Immature natural killer cell (primary cell): ENCODE data around the gene RELL1. TPM values are rescaled to one million over a fixed set of nuclear protein-coding genes. Genes with fewer than 3 reads are reported as not detected.
"Not testable (repeated sequence)": the region's sequence is repeated elsewhere in the genome, so short reads cannot be mapped to it uniquely, and the experiment has no call there.

Experiments
- DNase-seq, 3 donors: peaks; one replicate each; pipeline ENCODE4 v3.0.0; 2022; ENCODE audit warnings: mixed read lengths in 1 of 3
- H3K27ac Mint-ChIP-seq, 6 donors: one replicate each; pipeline ENCODE4 v1.8.0; 2020; ENCODE audit warnings: mixed read lengths in 6 of 6, mild to moderate bottlenecking in 5 of 6, inconsistent platforms in 4 of 6, moderate library complexity in 3 of 6
- H3K27me3 Mint-ChIP-seq, 3 donors: one replicate each; pipeline ENCODE4 v1.8.0; 2020 to 2021; ENCODE audit warnings: low read depth in 3 of 3, mild to moderate bottlenecking in 3 of 3, mixed read lengths in 3 of 3, moderate library complexity in 3 of 3, inconsistent platforms in 1 of 3
- H3K36me3 Mint-ChIP-seq, 3 donors: one replicate each; pipeline ENCODE4 v1.8.0; 2020; ENCODE audit warnings: mixed read lengths in 3 of 3, inconsistent platforms in 2 of 3, mild to moderate bottlenecking in 2 of 3
- H3K4me1 Mint-ChIP-seq, 2 donors: one replicate each; pipeline ENCODE4 v1.8.0; 2020; ENCODE audit warnings: inconsistent platforms in 2 of 2, mild to moderate bottlenecking in 2 of 2, mixed read lengths in 2 of 2, moderate library complexity in 1 of 2
- H3K4me3 Mint-ChIP-seq, 5 donors: one replicate each; pipeline ENCODE4 v1.8.0; 2020; ENCODE audit warnings: mild to moderate bottlenecking in 5 of 5, mixed read lengths in 5 of 5, inconsistent platforms in 3 of 5, moderate library complexity in 3 of 5
- H3K9me3 Mint-ChIP-seq, 6 donors: one replicate each; pipeline ENCODE4 v1.8.0; 2020; ENCODE audit warnings: mild to moderate bottlenecking in 6 of 6, mixed read lengths in 6 of 6, inconsistent platforms in 4 of 6, moderate library complexity in 3 of 6
- polyA plus RNA-seq, 3 donors: library from polyadenylated mRNA; unstranded; fragments of 300-500 nt; fragmentation: Illumina TruSeq; gene quantifications; one replicate each; pipeline ENCODE4 v1.2.3, GENCODE V29; 2021

RELL1 gene
- polyA plus RNA-seq, 3 donors from 2014 or later: 1.9 to 4.3 (median 3.5) TPM

DNA sequence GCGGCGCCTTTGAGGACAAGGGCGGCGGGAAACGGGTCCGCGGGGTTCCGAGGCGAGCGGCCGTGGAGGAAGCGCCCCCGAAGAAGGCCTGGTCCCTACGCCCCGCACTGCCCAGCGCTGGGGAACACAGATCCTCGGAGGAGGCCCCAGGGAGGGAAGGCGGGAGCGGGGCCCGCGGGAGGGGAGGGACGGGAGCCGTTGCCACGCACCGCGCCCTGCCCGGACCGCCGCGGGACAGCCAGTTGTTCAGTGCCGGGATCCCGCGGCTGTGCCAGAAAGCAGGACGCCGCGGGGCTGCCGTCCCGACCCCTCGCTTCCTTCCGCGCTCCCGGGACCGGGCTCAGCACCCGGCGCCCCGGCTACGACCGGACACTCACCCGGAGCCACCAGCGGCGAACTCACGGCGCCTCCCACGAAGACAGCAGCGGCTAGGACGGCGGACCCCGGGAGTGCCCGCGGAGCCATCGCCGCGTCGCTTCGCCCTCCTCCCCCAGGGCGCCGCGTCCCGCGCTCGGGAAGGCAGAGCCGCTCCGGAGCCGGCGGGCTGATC is 278 bp downstream of the RELL1 start:
- Mint-ChIP-seq H3K36me3 (no peaks in the 10 kb centered on the region), H3K4me3 (peak overlapping the region; percentile 92 to 99 (median 94)), H3K4me1 (peaks cover 38 to 40% of the 10 kb centered on the region in 2 donors), H3K9me3 (no peaks in the 10 kb centered on the region), H3K27me3 (peaks cover 1 to 16% (median 13%) of the 10 kb centered on the region in 3 donors), H3K27ac (peak overlapping the region; percentile 84 to 98 (median 96))
- DNase-seq: no peak

DNA sequence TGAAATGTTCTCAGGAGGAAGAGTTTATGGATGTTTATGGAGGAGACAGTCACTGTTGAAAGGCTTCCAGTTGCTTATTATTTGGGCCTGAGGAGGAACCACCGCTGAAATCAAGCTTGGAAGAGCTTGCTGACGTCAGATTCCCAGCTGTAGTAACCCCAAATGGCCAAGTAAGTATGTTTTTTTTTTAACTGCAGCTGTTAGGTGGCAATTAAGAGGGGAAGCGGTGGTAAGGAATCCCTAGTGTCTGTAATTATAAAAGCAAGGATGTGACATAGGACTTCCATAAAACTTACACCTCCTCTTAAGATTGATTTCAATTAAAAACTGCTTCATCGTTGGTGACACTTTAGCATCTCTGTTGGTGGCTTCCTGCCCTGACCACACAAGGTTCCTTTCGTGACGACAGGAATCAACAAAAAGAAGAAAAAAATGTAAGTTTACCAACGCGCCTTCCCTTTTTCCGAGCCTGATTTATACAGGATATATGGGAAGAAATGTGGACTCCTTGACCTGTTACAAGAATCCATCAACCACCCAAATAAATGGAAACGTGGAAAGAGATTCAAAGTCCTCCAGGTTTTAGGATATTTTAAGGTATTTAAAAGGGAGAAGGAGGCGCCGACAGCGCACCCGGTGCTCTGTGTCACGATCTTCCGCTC is 884 bp downstream of the RELL1 start:
- peaks cover 38 to 40% of the 10 kb centered on the region in 2 donors for H3K4me1 Mint-ChIP-seq
- no peaks in the 10 kb centered on the region for H3K36me3 Mint-ChIP-seq
- peak overlapping the region; percentile 92 to 94 (median 93) for H3K4me3 Mint-ChIP-seq
- H3K9me3 Mint-ChIP-seq: no peaks in the 10 kb centered on the region
- peaks cover 1 to 16% (median 13%) of the 10 kb centered on the region in 3 donors for H3K27me3 Mint-ChIP-seq
- DNase-seq: peak; percentile 71 to 78 (median 77)
- peak overlapping the region; percentile 84 to 98 (median 94) for H3K27ac Mint-ChIP-seq

GRCh38 chr4:37684154-37684553 is 2.0 kb downstream of the RELL1 start:
- no peaks in the 10 kb centered on the region for H3K36me3 Mint-ChIP-seq
- peaks cover 1 to 16% (median 13%) of the 10 kb centered on the region in 3 donors for H3K27me3 Mint-ChIP-seq
- H3K9me3 Mint-ChIP-seq: no peaks in the 10 kb centered on the region
- H3K4me3 Mint-ChIP-seq: peak overlapping the region; percentile 15 to 92 (median 47)
- H3K27ac Mint-ChIP-seq: peak overlapping the region; percentile 4 to 98 (median 90)
- peaks cover 38 to 40% of the 10 kb centered on the region in 2 donors for H3K4me1 Mint-ChIP-seq
- DNase-seq: no peak

DNA sequence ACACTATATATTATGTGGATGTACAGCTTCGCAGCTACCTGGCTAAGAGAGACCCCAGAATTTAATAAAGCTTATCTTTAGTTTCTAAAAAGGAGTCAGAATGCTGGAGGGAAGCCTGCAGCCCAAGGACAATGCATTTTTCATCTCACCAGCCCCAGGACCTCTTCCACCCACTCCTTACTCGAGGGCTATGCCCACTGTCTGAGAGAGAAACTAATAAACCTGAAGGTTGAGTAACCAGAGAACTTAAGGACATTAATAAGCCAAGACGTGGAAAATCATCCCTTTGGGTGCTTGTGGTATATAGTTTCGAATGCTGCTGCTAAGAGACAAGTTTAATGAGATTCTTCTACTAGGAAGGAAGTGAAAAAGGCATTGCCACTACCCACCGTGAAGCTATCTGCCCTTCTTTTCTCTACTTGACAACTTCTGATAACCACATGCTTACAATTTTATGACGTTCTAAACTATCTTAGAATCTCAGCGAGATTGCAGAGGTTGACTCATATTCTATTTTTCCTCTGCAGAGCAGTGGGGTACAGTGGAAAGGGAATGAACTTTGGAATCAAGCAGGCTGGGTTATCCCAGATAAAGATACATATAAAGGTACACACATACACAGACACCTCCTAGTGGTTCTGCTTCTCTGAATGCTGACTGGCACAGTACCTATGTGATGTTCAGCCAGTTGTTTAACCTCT is 3.3 kb downstream of the RELL1 start:
- peaks cover 38 to 40% of the 10 kb centered on the region in 2 donors for H3K4me1 Mint-ChIP-seq
- H3K27ac Mint-ChIP-seq: peak overlapping the region in 5 of 6 donors; percentile 39 to 76 (median 56)
- peak overlapping the region; percentile 46 to 71 (median 58) for H3K4me3 Mint-ChIP-seq
- DNase-seq: peak; percentile 20 to 39 (median 36)
- H3K9me3 Mint-ChIP-seq: no peaks in the 10 kb centered on the region
- peaks cover 1 to 15% (median 13%) of the 10 kb centered on the region in 3 donors for H3K27me3 Mint-ChIP-seq
- peaks cover 0 to 2% (median 0%) of the 10 kb centered on the region in 3 donors for H3K36me3 Mint-ChIP-seq

DNA sequence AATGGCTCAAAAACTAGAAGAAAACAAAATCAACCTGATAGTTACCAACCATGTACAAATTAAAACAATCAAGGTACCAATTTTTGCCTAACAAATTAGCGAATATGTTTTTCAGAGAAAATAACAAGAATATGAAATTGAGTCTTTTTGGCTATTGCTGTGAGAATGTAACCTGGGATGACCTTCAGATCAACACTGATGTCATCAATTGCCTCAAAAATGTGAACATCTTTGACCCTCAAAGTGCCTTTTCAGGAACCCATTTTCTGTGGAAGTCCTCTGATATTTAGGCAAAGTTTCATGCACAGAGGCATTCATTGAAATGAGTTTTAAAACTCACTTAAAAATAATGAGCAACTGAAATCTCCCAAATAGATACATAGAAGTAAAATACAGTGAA is 6.1 kb downstream of the RELL1 start:
- Mint-ChIP-seq H3K4me1 (peaks cover 42 to 54% of the 10 kb centered on the region in 2 donors), H3K4me3 (no peak overlapping the region), H3K27ac (no peak overlapping the region), H3K36me3 (peaks cover 0 to 2% (median 0%) of the 10 kb centered on the region in 3 donors), H3K9me3 (no peaks in the 10 kb centered on the region), H3K27me3 (peaks cover 0 to 3% (median 1%) of the 10 kb centered on the region in 3 donors)
- DNase-seq: no peak

DNA sequence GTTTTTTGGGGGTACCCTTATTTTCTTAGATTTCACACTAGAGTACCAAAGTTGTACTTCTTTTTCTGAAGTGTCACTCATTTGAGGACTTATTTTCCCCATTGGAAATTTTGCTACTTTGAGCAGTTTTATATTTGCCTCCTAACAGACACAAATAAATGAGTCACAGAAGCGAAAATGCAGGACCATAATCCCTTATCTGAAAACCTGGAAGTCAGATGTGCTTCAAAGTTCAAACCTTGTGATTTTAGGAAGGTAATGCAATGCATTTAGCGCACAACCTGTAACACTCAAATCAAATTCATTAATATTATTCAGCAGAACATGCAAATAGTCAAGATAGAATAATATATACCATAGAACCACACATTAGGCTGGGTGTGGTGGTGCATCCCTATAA is 6.9 kb downstream of the RELL1 start:
- Mint-ChIP-seq H3K27ac (no peak overlapping the region), H3K9me3 (no peaks in the 10 kb centered on the region), H3K36me3 (peaks cover 0 to 2% (median 0%) of the 10 kb centered on the region in 3 donors), H3K4me3 (no peak overlapping the region), H3K27me3 (no peaks in the 10 kb centered on the region), H3K4me1 (peaks cover 34 to 52% of the 10 kb centered on the region in 2 donors)
- DNase-seq: no peak

DNA sequence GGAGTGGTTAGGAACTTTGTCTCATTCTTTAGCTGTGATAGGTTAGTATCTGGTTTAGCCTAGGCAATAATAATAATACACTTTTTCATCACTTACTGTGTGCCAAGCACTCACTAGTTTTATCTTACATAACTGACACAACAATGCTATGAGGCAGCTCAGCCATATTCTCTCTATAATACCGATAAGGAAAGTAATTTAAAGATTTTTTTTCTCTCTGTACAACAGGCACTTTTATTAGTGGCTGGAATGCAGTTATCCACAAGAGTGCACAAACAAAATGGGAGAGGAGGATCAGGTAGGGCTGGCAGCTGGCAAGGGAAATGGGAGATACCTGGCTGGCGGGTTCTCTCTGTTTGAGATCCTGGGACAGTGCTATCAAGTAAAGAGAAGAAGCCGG is 7.6 kb downstream of the RELL1 start:
- Mint-ChIP-seq H3K27me3 (peaks cover 0 to 1% (median 0%) of the 10 kb centered on the region in 3 donors), H3K9me3 (no peaks in the 10 kb centered on the region), H3K4me3 (no peak overlapping the region), H3K4me1 (peaks cover 31 to 48% of the 10 kb centered on the region in 2 donors), H3K27ac (no peak overlapping the region), H3K36me3 (peaks cover 0 to 2% (median 0%) of the 10 kb centered on the region in 3 donors)
- no peak for DNase-seq

DNA sequence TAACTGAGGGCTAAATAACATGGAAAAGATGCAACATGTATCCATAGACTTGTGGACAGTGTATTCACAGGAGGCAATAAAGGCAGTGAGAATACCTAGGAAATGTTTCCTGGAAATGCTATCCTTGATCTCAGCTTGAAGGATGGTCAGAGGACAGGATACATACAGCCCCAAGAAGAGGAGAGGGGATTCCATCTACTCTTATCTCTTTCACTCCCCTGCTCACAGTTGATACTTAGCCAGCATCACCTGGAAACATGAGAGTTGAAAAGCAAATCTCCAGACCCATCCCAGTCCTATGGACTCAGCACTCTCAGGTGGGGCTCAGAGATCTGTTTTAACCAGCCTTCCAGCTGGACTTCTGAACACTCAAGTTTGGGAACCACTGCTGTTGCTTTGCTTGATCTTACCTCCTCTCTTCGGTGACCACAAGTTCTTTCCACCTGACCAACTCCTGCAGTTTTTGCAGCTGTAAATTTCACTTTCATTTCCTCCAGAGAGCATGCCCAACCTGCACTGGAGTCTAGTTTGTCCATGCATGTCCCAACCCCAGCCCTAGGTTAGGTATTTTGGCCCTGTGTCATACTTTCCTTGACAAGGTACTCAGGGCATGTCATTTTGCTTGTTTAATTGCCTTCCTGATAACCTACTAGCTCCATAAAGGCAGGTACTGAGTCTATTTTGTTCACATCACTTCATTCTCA is 10.4 kb downstream of the RELL1 start:
- Mint-ChIP-seq H3K36me3 (peaks cover 0 to 2% (median 0%) of the 10 kb centered on the region in 3 donors), H3K4me1 (peaks cover 23 to 35% of the 10 kb centered on the region in 2 donors), H3K4me3 (peak overlapping the region; percentile 14 to 61 (median 36)), H3K27me3 (peaks cover 0 to 3% (median 2%) of the 10 kb centered on the region in 3 donors), H3K9me3 (no peaks in the 10 kb centered on the region), H3K27ac (peak overlapping the region in 4 of 6 donors; percentile 5 to 69 (median 40))
- DNase-seq: peak; percentile 19 to 24 (median 20)

DNA sequence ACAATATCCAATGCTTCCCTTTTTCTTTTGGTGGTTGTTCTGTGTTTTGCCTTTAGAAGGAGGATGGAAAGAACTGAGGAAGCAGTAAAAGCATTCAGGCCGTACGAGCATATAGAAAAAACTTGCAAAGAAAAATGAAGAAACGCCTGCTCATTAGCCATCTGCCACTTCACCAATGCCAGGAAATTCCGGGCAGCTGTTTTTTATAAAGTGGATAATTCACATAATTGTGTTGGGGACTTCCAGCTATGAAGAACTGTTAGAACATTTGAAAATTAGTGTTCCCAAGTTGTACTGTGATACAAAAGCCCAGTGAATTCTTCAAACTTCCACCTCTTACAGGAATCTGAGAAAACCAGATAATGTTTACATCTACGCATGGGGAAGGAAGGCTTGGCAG is 11.7 kb downstream of the RELL1 start:
- H3K9me3 Mint-ChIP-seq: no peaks in the 10 kb centered on the region
- peaks cover 0 to 4% (median 2%) of the 10 kb centered on the region in 3 donors for H3K27me3 Mint-ChIP-seq
- peaks cover 30 to 44% of the 10 kb centered on the region in 2 donors for H3K4me1 Mint-ChIP-seq
- H3K4me3 Mint-ChIP-seq: no peak overlapping the region
- DNase-seq: no peak
- H3K27ac Mint-ChIP-seq: no peak overlapping the region
- peaks cover 0 to 2% (median 0%) of the 10 kb centered on the region in 3 donors for H3K36me3 Mint-ChIP-seq

- no peak for DNase-seq
- peaks cover 0 to 2% (median 0%) of the 10 kb centered on the region in 3 donors for H3K36me3 Mint-ChIP-seq
- peaks cover 30 to 44% of the 10 kb centered on the region in 2 donors for H3K4me1 Mint-ChIP-seq
- peaks cover 0 to 4% (median 2%) of the 10 kb centered on the region in 3 donors for H3K27me3 Mint-ChIP-seq
- no peak overlapping the region for H3K4me3 Mint-ChIP-seq
- no peaks in the 10 kb centered on the region for H3K9me3 Mint-ChIP-seq
- H3K27ac Mint-ChIP-seq: peak overlapping the region in 1 of 6 donors; percentile 20
Observed at GRCh38 chr4:37673538-37674192, 12.5 kb downstream of the RELL1 start.

GRCh38 chr4:37671072-37671471 is 15.1 kb downstream of the RELL1 start:
- DNase-seq: no peak
- peaks cover 0 to 5% (median 4%) of the 10 kb centered on the region in 3 donors for H3K27me3 Mint-ChIP-seq
- no peaks in the 10 kb centered on the region for H3K9me3 Mint-ChIP-seq
- H3K27ac Mint-ChIP-seq: no peak overlapping the region
- peaks cover 33 to 46% of the 10 kb centered on the region in 2 donors for H3K4me1 Mint-ChIP-seq
- H3K36me3 Mint-ChIP-seq: no peaks in the 10 kb centered on the region
- H3K4me3 Mint-ChIP-seq: no peak overlapping the region

DNA sequence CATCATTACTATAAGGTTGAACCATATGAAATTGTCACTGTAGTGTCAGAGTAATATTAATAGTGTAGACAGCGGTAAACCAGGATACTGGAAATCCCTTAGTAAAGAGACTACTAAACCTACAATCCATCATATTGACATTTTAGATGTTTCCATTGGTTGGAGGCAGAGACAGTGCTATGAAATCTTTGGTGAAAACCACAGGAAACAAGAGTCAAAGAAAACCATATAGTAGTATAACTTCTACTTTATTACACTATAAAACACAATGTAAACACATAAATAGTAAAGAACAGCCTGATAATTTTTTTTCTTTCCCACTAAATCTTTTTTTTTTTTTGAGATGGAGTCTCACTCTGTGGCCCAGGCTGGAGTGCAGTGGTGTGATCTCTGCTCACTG is 15.9 kb downstream of the RELL1 start:
- Mint-ChIP-seq H3K36me3 (no peaks in the 10 kb centered on the region), H3K27ac (peak overlapping the region in 1 of 6 donors; percentile 60), H3K9me3 (no peaks in the 10 kb centered on the region), H3K4me1 (peaks cover 32 to 46% of the 10 kb centered on the region in 2 donors), H3K27me3 (peaks cover 0 to 5% (median 4%) of the 10 kb centered on the region in 3 donors), H3K4me3 (no peak overlapping the region)
- no peak for DNase-seq

DNA sequence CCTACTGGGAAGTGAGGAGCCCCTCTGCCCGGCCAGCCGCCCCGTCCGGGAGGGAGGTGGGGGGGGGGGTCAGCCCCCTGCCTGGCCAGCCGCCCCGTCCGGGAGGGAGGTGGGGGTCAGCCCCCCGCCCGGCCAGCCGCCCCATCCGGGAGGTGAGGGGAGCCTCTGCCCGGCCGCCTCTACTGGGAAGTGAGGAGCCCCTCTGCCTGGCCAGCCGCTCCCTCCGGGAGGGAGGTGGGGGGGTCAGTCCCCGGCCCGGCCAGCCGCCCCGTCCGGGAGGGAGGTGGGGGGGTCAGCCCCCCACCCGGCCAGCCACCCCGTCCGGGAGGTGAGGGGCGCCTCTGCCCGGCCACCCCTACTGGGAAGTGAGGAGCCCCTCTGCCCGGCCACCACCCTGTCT is 17.1 kb downstream of the RELL1 start:
- H3K27me3 Mint-ChIP-seq, H3K9me3 Mint-ChIP-seq, H3K36me3 Mint-ChIP-seq, DNase-seq, H3K27ac Mint-ChIP-seq, H3K4me3 Mint-ChIP-seq: not testable (repeated sequence)
- H3K4me1 Mint-ChIP-seq: peaks cover 35 to 48% of the 10 kb centered on the region in 2 donors
